Suprapubic skin (tissue), 4 donors: ENCODE measurements around the gene CSMD2.
A peak's percentile ranks its signal among the peaks of the same experiment; 100 is the strongest.

Source experiments
- CTCF ChIP-seq, 2 donors: fragments of 200-600 bp in 1 of 2; fragments of 450-650 bp in 1 of 2; sonication (generic) in 1 of 2; IDR thresholded peaks; one replicate each; pipeline ENCODE4 v1.5.1; 2016 to 2019; ENCODE audit warnings: antibody characterized with exemption in 2 of 2, mild to moderate bottlenecking in 1 of 2, moderate library complexity in 1 of 2
- EP300 ChIP-seq: sonication (generic); formaldehyde crosslinking; IDR thresholded peaks from one replicate; pipeline ENCODE4 v1.6.1; 2017; ENCODE audit warnings: antibody characterized with exemption
- POLR2A ChIP-seq, 2 donors: fragments of 450-650 bp; IDR thresholded peaks; one replicate each; pipeline ENCODE4 v1.6.1; 2017; ENCODE audit warnings: antibody characterized with exemption in 2 of 2, mild to moderate bottlenecking in 2 of 2, moderate library complexity in 2 of 2
- POLR2AphosphoS5 ChIP-seq, 3 donors: sonication (generic); formaldehyde crosslinking; IDR thresholded peaks; one replicate each; pipeline ENCODE4 v1.6.1; 2017; ENCODE audit warnings: antibody characterized with exemption in 3 of 3

DNA sequence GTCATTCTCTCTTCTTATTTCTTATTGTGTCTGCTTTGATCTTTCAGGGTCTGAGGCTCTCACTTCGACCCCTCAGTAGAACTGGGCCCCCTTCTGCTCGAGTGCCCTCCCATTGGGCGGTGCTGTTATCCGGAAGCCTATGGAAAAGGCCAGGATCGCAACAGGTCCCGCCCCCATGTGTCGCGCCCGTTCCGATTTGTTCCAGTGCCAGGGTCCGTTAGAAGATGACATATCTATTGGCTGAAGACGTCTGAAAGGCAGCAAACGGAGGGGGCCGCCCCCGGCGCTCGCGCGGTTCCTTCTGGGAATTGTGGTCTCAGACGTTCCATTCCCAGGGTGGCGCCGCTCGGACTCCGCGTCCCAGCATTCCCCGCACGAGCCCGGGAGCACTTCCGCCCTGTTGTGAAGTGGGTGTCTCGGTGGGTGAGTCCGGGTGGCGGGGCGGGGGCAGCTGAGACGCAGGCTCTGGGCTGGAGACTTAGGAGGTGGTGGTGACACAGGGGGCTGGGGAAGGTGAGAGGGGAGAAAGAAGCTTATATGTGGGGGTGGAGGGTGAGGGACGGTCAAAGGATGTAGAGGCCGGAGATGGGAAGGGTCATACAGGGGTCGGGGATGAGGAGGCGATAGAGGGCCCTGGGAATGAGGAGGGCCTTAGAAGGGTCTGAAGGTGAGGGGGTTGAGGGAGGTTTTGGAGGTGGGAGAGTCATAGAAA is 692.6 kb downstream of the CSMD2 start, which contains the start of gene ZSCAN20:
- TF ChIP-seq CTCF (IDR thresholded peaks at IDR 0.05) (no peak), EP300 (no peak), POLR2A (IDR thresholded peaks at IDR 0.05) (no peak), POLR2AphosphoS5 (IDR thresholded peaks at IDR 0.05) (peak in 2 of 3 donors; percentile 11 to 54)
